Astrocyte of the cerebellum (primary cell): ENCODE results near the gene GNPTAB.

Experiments
- DNase-seq: peaks from one replicate; pipeline ENCODE4 v3.0.0-alpha.2; 2011; ENCODE audit warnings: low read depth
- H3K4me3 ChIP-seq: 2 replicates; pipeline ENCODE4 v1.5.1; 2011; ENCODE audit warnings: mild to moderate bottlenecking, low read depth, low read length, moderate library complexity
- CTCF ChIP-seq: IDR thresholded peaks from 2 replicates; pipeline ENCODE4 v1.5.1; 2012; ENCODE audit warnings: low read length, low read depth, moderate library complexity, mild to moderate bottlenecking; ENCODE audit errors: missing control alignments
- in situ Hi-C: cut with HindIII; loops from 2 replicates; pipeline ENCODE4 v1.10.0; 2017; ENCODE audit warnings: low sequenced_read_pairs

GNPTAB gene

GRCh38 chr12:101777978-101778377, 52.8 kb downstream of the GNPTAB start:
- DNase-seq = no peak
- in situ Hi-C loops = no loop called here
- TF ChIP-seq CTCF = no peak
- H3K4me3 ChIP-seq = no peak overlapping the region

- no peak overlapping the region for H3K4me3 ChIP-seq
- no peak for DNase-seq
- in situ Hi-C loops = no loop called here
- no peak for TF ChIP-seq CTCF
Measured at GRCh38 chr12:101777485-101777884, 53.3 kb downstream of the GNPTAB start.

GRCh38 chr12:101775816-101776215, 54.9 kb downstream of the GNPTAB start:
- no peak overlapping the region for H3K4me3 ChIP-seq
- DNase-seq = no peak
- in situ Hi-C loops = no loop called here
- TF ChIP-seq CTCF = no peak

GRCh38 chr12:101773650-101774162, 57.1 kb downstream of the GNPTAB start:
- TF ChIP-seq CTCF = peak; percentile 86
- H3K4me3 ChIP-seq = no peak overlapping the region
- peak; percentile 53 for DNase-seq
- in situ Hi-C loops = no loop called here

- no peak for TF ChIP-seq CTCF
- no peak for DNase-seq
- H3K4me3 ChIP-seq = no peak overlapping the region
- in situ Hi-C loops = no loop called here
Measured at GRCh38 chr12:101772012-101772775, 58.6 kb downstream of the GNPTAB start.

GRCh38 chr12:101769865-101770264, 60.9 kb downstream of the GNPTAB start:
- no peak for TF ChIP-seq CTCF
- no peak for DNase-seq

More at GRCh38 chr12:101769865-101770264, 60.9 kb downstream of the GNPTAB start:
- in situ Hi-C loops = no loop called here
- no peak overlapping the region for H3K4me3 ChIP-seq
